DND-41 (cell line): ENCODE data around the gene GABRE.

ENCODE experiments used
- CTCF ChIP-seq: IDR thresholded peaks from 2 replicates; pipeline ENCODE4 v1.5.1; 2012; ENCODE audit warnings: borderline replicate concordance, low read length, moderate library complexity, mild to moderate bottlenecking; ENCODE audit not compliant: poor library complexity, severe bottlenecking; ENCODE audit errors: extremely low read depth
- EZH2 ChIP-seq: IDR thresholded peaks from 3 replicates; pipeline ENCODE4 v1.6.1; 2012; ENCODE audit warnings: borderline replicate concordance, low read depth, mild to moderate bottlenecking, moderate library complexity, low read length, inconsistent platforms; ENCODE audit not compliant: severe bottlenecking

- no peak for TF ChIP-seq CTCF
- TF ChIP-seq EZH2: no peak
These were observed 9.9 kb upstream of the GABRE start for GRCh38 chrX:151984328-151984727.
